Fibroblast of lung (primary cell): ENCODE data around the gene LPCAT1. TPM values are rescaled to one million over a fixed set of nuclear protein-coding genes. Genes with fewer than 3 reads are reported as not detected.

Source experiments
- DNase-seq, 2 donors: peaks; one replicate each; pipeline versions ENCODE4 v3.0.0 to v3.0.0-alpha.2; 2010; ENCODE audit warnings: low read depth in 2 of 2
- H2AFZ ChIP-seq: 2 replicates; pipeline ENCODE4 v1.5.1; 2012; ENCODE audit warnings: low read length, control low read depth, inconsistent platforms
- H3K27ac ChIP-seq: 2 replicates; pipeline ENCODE4 v1.5.1; 2011; ENCODE audit warnings: low read length, control low read depth; ENCODE audit not compliant: insufficient read depth
- H3K27me3 ChIP-seq: 2 replicates; pipeline ENCODE4 v1.5.1; 2011; ENCODE audit warnings: mild to moderate bottlenecking, low read length; ENCODE audit not compliant: control insufficient read depth, insufficient read depth
- H3K36me3 ChIP-seq: 2 replicates; pipeline ENCODE4 v1.5.1; 2011; ENCODE audit warnings: low read length; ENCODE audit not compliant: control insufficient read depth, insufficient read depth
- H3K4me1 ChIP-seq: 2 replicates; pipeline ENCODE4 v1.5.1; 2011; ENCODE audit warnings: low read length; ENCODE audit not compliant: control insufficient read depth, insufficient read depth; ENCODE audit errors: extremely low read depth
- H3K4me2 ChIP-seq: 2 replicates; pipeline ENCODE4 v1.5.1; 2011; ENCODE audit warnings: low read length, control low read depth; ENCODE audit not compliant: insufficient read depth; ENCODE audit errors: extremely low read depth
- H3K4me3 ChIP-seq, 4 experiments: fragments of 200-600 bp in 1 of 4; sonication (generic) in 1 of 4; replicated peaks in 1 of 4; 2 replicates each; pipeline ENCODE4 v1.5.1; 2011 to 2016; ENCODE audit warnings: low read length in 4 of 4, low read depth in 3 of 4, mild to moderate bottlenecking in 3 of 4, control low read depth in 2 of 4, inconsistent platforms in 1 of 4, mixed read lengths in 1 of 4; ENCODE audit not compliant: insufficient read depth in 1 of 4; ENCODE audit errors: control extremely low read depth in 1 of 4
- H3K79me2 ChIP-seq: 2 replicates; pipeline ENCODE4 v1.5.1; 2012; ENCODE audit warnings: mild to moderate bottlenecking, low read length, inconsistent platforms; ENCODE audit not compliant: control insufficient read depth, insufficient read depth
- H3K9ac ChIP-seq: 2 replicates; pipeline ENCODE4 v1.5.1; 2011; ENCODE audit warnings: mild to moderate bottlenecking, low read length, control low read depth; ENCODE audit not compliant: insufficient read depth
- H3K9me3 ChIP-seq: 2 replicates; pipeline ENCODE4 v1.5.1; 2012; ENCODE audit warnings: low read depth, low read length; ENCODE audit not compliant: control insufficient read depth, insufficient read depth
- H4K20me1 ChIP-seq: 2 replicates; pipeline ENCODE4 v1.5.1; 2011; ENCODE audit warnings: low read length; ENCODE audit not compliant: control insufficient read depth, insufficient read depth; ENCODE audit errors: extremely low read depth
- EZH2 ChIP-seq: IDR thresholded peaks from 2 replicates; pipeline ENCODE4 v1.5.1; 2012; ENCODE audit warnings: low read length, control low read depth, mild to moderate bottlenecking; ENCODE audit errors: missing control alignments
- polyA plus RNA-seq, 2 donors: library from polyadenylated mRNA; depleted of rRNA in 1 of 2; stranded (reverse) in 1 of 2; unstranded in 1 of 2; fragments of >200 nt; gene quantifications; 2 replicates each; pipeline ENCODE4 v1.2.1, GENCODE V29; 2011 to 2012; ENCODE audit warnings: missing spikeins in 1 of 2
- total RNA-seq: library from RNA; depleted of rRNA; stranded (reverse); fragments of >200 nt; gene quantifications from 2 replicates; pipeline ENCODE4 v1.2.1, GENCODE V29; 2014
- TF ChIP-seq, protein P1 (sequence below), 2 donors: IDR thresholded peaks in 1 of 2; conservative IDR thresholded peaks in 1 of 2; 1 replicate in 1 of 2; 2 replicates in 1 of 2; pipeline ENCODE4 v1.5.1; 2011 to 2012; ENCODE audit warnings: low read length in 2 of 2, control low read depth in 1 of 2, inconsistent platforms in 1 of 2, low read depth in 1 of 2, mild to moderate bottlenecking in 1 of 2

LPCAT1 gene
- total and polyA plus RNA-seq, 2 donors (not counting 1 experiment from before 2014, with no cell fraction given), result 50.8 to 65.2 TPM

DNA sequence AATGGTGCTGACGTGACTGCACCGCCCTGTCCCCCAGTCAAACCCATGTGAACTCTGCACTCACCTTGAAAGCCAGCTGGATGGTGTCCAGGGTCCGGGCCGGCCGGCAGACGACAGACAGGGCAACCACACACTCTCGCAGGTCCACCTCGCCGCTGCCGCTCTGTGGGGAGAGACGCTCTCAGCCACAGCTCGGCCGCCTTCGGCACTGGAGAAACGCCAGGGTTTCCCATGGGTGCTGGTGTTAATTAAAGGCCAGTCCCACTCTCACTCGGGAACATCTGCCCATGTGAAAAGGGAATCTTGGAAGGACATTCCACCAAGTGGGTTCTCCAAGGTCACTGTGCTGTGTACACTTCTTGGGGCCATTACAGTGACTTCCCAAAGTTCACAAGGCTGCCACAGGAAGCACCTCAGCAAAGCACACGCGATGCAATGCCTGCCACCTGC lies 53.0 kb downstream of the LPCAT1 start:
- Histone ChIP-seq H3K4me1 (no peaks in the 10 kb centered on the region), H3K27me3 (no peaks in the 10 kb centered on the region), H3K36me3 (peaks cover 47% of the 10 kb centered on the region), H3K9ac (no peak overlapping the region), H2AFZ (no peak overlapping the region), H3K4me3 (no peak overlapping the region), H3K27ac (no peak overlapping the region), H4K20me1 (no peaks in the 10 kb centered on the region), H3K4me2 (no peak overlapping the region), H3K9me3 (no peaks in the 10 kb centered on the region), H3K79me2 (no peaks in the 10 kb centered on the region)
- TF ChIP-seq, protein P1, sequence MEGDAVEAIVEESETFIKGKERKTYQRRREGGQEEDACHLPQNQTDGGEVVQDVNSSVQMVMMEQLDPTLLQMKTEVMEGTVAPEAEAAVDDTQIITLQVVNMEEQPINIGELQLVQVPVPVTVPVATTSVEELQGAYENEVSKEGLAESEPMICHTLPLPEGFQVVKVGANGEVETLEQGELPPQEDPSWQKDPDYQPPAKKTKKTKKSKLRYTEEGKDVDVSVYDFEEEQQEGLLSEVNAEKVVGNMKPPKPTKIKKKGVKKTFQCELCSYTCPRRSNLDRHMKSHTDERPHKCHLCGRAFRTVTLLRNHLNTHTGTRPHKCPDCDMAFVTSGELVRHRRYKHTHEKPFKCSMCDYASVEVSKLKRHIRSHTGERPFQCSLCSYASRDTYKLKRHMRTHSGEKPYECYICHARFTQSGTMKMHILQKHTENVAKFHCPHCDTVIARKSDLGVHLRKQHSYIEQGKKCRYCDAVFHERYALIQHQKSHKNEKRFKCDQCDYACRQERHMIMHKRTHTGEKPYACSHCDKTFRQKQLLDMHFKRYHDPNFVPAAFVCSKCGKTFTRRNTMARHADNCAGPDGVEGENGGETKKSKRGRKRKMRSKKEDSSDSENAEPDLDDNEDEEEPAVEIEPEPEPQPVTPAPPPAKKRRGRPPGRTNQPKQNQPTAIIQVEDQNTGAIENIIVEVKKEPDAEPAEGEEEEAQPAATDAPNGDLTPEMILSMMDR (conservative IDR thresholded peaks at IDR 0.05 in 1 of 2, IDR thresholded peaks at IDR 0.05 in 1 of 2; ENCODE audit: low read depth in 1 of 2, low read length in 2 of 2), result no peak
- TF ChIP-seq EZH2, result no peak
- DNase-seq, result no peak

DNA sequence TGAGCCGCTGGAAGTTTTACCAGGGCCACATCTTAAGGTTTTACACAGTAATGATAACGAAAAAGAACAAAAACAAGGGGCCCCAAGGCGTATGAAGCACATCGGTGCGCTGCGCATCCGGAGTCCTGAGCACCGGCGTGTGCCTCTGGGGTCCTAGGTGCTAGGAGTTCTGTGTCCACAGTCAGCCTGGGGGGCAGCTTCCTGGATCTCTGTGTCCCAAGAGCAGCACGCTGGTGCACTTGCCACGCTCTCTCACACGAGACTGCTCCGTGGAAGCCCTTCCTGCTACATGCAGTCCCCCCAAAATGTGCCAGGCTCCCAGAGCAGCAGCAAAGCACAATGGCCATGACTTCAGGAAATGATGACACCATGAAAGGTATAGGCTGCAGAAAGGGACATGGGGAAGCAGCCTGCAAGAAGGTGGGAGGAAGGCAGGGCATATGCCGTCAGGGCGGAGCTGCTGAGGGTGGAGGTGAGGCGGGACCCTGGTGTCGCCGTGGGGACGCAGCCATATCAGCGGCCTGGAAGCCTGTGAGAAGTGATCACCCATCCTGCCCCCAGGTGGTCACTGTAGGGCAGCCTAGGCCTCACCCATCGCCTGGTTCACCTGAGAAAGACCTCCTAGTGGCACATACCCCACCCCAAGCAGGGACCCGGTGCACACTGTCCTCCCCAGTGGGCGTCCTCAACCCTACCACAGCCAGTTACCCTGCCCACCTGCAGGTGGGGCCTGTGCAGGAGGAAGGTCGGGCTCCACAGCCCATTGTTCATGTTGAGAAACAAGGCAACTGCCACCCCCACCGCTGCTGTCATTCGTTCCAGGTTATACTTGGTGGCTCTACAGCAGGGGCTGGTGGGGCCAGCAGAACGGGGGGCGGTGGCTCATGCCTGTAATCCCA lies 54.9 kb downstream of the LPCAT1 start:
- H3K36me3 ChIP-seq, result peaks cover 47% of the 10 kb centered on the region
- H3K27ac ChIP-seq, result no peak overlapping the region
- H2AFZ ChIP-seq, result no peak overlapping the region
- H3K79me2 ChIP-seq, result no peaks in the 10 kb centered on the region
- H3K4me2 ChIP-seq, result no peak overlapping the region
- H3K4me1 ChIP-seq, result no peaks in the 10 kb centered on the region
- no peaks in the 10 kb centered on the region for H3K9me3 ChIP-seq
- H4K20me1 ChIP-seq, result no peaks in the 10 kb centered on the region
- TF ChIP-seq, protein P1 (conservative IDR thresholded peaks at IDR 0.05 in 1 of 2, IDR thresholded peaks at IDR 0.05 in 1 of 2; ENCODE audit: low read depth in 1 of 2, low read length in 2 of 2), result no peak
- TF ChIP-seq EZH2, result no peak
- no peak overlapping the region for H3K4me3 ChIP-seq
- no peak for DNase-seq
- no peaks in the 10 kb centered on the region for H3K27me3 ChIP-seq
- H3K9ac ChIP-seq, result no peak overlapping the region

DNA sequence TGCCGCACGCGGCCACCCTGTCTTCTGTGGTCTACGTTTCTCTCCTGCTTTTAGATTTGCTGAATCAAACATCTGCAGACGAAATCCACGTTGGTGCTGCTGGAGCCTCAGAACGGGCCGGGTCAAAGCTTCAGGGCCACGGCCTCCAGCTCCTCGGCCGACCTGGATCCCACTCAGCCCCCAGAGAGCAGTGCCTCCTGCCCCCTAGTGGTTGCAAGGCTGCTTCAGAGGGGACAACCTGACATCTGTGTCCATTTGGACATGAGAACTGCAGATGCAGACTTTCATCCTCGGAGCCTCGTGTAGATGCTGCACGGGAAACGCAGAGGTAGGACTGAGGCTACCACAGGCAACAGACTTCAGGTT lies 55.5 kb downstream of the LPCAT1 start:
- H3K27ac ChIP-seq, result no peak overlapping the region
- H3K9ac ChIP-seq, result no peak overlapping the region
- TF ChIP-seq, protein P1 (conservative IDR thresholded peaks at IDR 0.05 in 1 of 2, IDR thresholded peaks at IDR 0.05 in 1 of 2; ENCODE audit: low read depth in 1 of 2, low read length in 2 of 2), result peak; percentile 24 to 55
- no peak for TF ChIP-seq EZH2
- no peaks in the 10 kb centered on the region for H3K79me2 ChIP-seq
- H3K36me3 ChIP-seq, result peaks cover 49% of the 10 kb centered on the region
- no peak overlapping the region for H3K4me3 ChIP-seq
- H3K27me3 ChIP-seq, result no peaks in the 10 kb centered on the region
- H4K20me1 ChIP-seq, result no peaks in the 10 kb centered on the region
- no peak overlapping the region for H2AFZ ChIP-seq
- DNase-seq, result peak in 1 of 2 donors; percentile 16
- H3K9me3 ChIP-seq, result no peaks in the 10 kb centered on the region
- no peaks in the 10 kb centered on the region for H3K4me1 ChIP-seq
- no peak overlapping the region for H3K4me2 ChIP-seq
